Fibroblast of lung (primary cell): ENCODE measurements around the gene SLC6A4. TPM values are rescaled to one million over a fixed set of nuclear protein-coding genes. Genes with fewer than 3 reads are reported as not detected.

Experiments used
- DNase-seq, 2 donors: peaks; one replicate each; pipeline versions ENCODE4 v3.0.0 to v3.0.0-alpha.2; 2010; ENCODE audit warnings: low read depth in 2 of 2
- H2AFZ ChIP-seq: 2 replicates; pipeline ENCODE4 v1.5.1; 2012; ENCODE audit warnings: low read length, control low read depth, inconsistent platforms
- H3K27ac ChIP-seq: 2 replicates; pipeline ENCODE4 v1.5.1; 2011; ENCODE audit warnings: low read length, control low read depth; ENCODE audit not compliant: insufficient read depth
- H3K27me3 ChIP-seq: 2 replicates; pipeline ENCODE4 v1.5.1; 2011; ENCODE audit warnings: mild to moderate bottlenecking, low read length; ENCODE audit not compliant: control insufficient read depth, insufficient read depth
- H3K36me3 ChIP-seq: 2 replicates; pipeline ENCODE4 v1.5.1; 2011; ENCODE audit warnings: low read length; ENCODE audit not compliant: control insufficient read depth, insufficient read depth
- H3K4me1 ChIP-seq: 2 replicates; pipeline ENCODE4 v1.5.1; 2011; ENCODE audit warnings: low read length; ENCODE audit not compliant: control insufficient read depth, insufficient read depth; ENCODE audit errors: extremely low read depth
- H3K4me2 ChIP-seq: 2 replicates; pipeline ENCODE4 v1.5.1; 2011; ENCODE audit warnings: low read length, control low read depth; ENCODE audit not compliant: insufficient read depth; ENCODE audit errors: extremely low read depth
- H3K4me3 ChIP-seq, 4 experiments: fragments of 200-600 bp in 1 of 4; sonication (generic) in 1 of 4; replicated peaks in 1 of 4; 2 replicates each; pipeline ENCODE4 v1.5.1; 2011 to 2016; ENCODE audit warnings: low read length in 4 of 4, low read depth in 3 of 4, mild to moderate bottlenecking in 3 of 4, control low read depth in 2 of 4, inconsistent platforms in 1 of 4, mixed read lengths in 1 of 4; ENCODE audit not compliant: insufficient read depth in 1 of 4; ENCODE audit errors: control extremely low read depth in 1 of 4
- H3K79me2 ChIP-seq: 2 replicates; pipeline ENCODE4 v1.5.1; 2012; ENCODE audit warnings: mild to moderate bottlenecking, low read length, inconsistent platforms; ENCODE audit not compliant: control insufficient read depth, insufficient read depth
- H3K9ac ChIP-seq: 2 replicates; pipeline ENCODE4 v1.5.1; 2011; ENCODE audit warnings: mild to moderate bottlenecking, low read length, control low read depth; ENCODE audit not compliant: insufficient read depth
- H3K9me3 ChIP-seq: 2 replicates; pipeline ENCODE4 v1.5.1; 2012; ENCODE audit warnings: low read depth, low read length; ENCODE audit not compliant: control insufficient read depth, insufficient read depth
- H4K20me1 ChIP-seq: 2 replicates; pipeline ENCODE4 v1.5.1; 2011; ENCODE audit warnings: low read length; ENCODE audit not compliant: control insufficient read depth, insufficient read depth; ENCODE audit errors: extremely low read depth
- CTCF ChIP-seq, 2 donors: IDR thresholded peaks in 1 of 2; conservative IDR thresholded peaks in 1 of 2; 1 replicate in 1 of 2; 2 replicates in 1 of 2; pipeline ENCODE4 v1.5.1; 2011 to 2012; ENCODE audit warnings: low read length in 2 of 2, control low read depth in 1 of 2, inconsistent platforms in 1 of 2, low read depth in 1 of 2, mild to moderate bottlenecking in 1 of 2
- EZH2 ChIP-seq: IDR thresholded peaks from 2 replicates; pipeline ENCODE4 v1.5.1; 2012; ENCODE audit warnings: low read length, control low read depth, mild to moderate bottlenecking; ENCODE audit errors: missing control alignments
- polyA plus RNA-seq, 2 donors: library from polyadenylated mRNA; depleted of rRNA in 1 of 2; stranded (reverse) in 1 of 2; unstranded in 1 of 2; fragments of >200 nt; gene quantifications; 2 replicates each; pipeline ENCODE4 v1.2.1, GENCODE V29; 2011 to 2012; ENCODE audit warnings: missing spikeins in 1 of 2
- total RNA-seq: library from RNA; depleted of rRNA; stranded (reverse); fragments of >200 nt; gene quantifications from 2 replicates; pipeline ENCODE4 v1.2.1, GENCODE V29; 2014

Gene SLC6A4
- total and polyA plus RNA-seq, 2 donors (not counting 1 experiment from before 2014, with no cell fraction given) = not detected

- no peaks in the 10 kb centered on the region for H3K36me3 ChIP-seq
- no peak for TF ChIP-seq CTCF (conservative IDR thresholded peaks at IDR 0.05 in 1 of 2, IDR thresholded peaks at IDR 0.05 in 1 of 2; ENCODE audit: low read depth in 1 of 2, low read length in 2 of 2)
- TF ChIP-seq EZH2 = no peak
- H4K20me1 ChIP-seq = no peaks in the 10 kb centered on the region
- no peak overlapping the region for H2AFZ ChIP-seq
- H3K9me3 ChIP-seq = no peaks in the 10 kb centered on the region
- no peak for DNase-seq
- peaks cover 26% of the 10 kb centered on the region for H3K27me3 ChIP-seq
- H3K4me1 ChIP-seq = no peaks in the 10 kb centered on the region
- H3K4me3 ChIP-seq = no peak overlapping the region
- no peak overlapping the region for H3K9ac ChIP-seq
- no peak overlapping the region for H3K27ac ChIP-seq
- H3K4me2 ChIP-seq = no peak overlapping the region
- no peaks in the 10 kb centered on the region for H3K79me2 ChIP-seq
Measured at GRCh38 chr17:30225919-30226553, 9.5 kb downstream of the SLC6A4 start.

GRCh38 chr17:30225112-30225511 is 10.4 kb downstream of the SLC6A4 start:
- no peaks in the 10 kb centered on the region for H3K36me3 ChIP-seq
- no peaks in the 10 kb centered on the region for H3K4me1 ChIP-seq
- H3K9me3 ChIP-seq = no peaks in the 10 kb centered on the region
- no peak for TF ChIP-seq EZH2
- TF ChIP-seq CTCF (conservative IDR thresholded peaks at IDR 0.05 in 1 of 2, IDR thresholded peaks at IDR 0.05 in 1 of 2; ENCODE audit: low read depth in 1 of 2, low read length in 2 of 2) = no peak
- H3K79me2 ChIP-seq = no peaks in the 10 kb centered on the region
- no peak overlapping the region for H3K9ac ChIP-seq
- no peak overlapping the region for H2AFZ ChIP-seq
- peaks cover 25% of the 10 kb centered on the region for H3K27me3 ChIP-seq
- DNase-seq = no peak
- no peaks in the 10 kb centered on the region for H4K20me1 ChIP-seq
- no peak overlapping the region for H3K4me3 ChIP-seq
- no peak overlapping the region for H3K4me2 ChIP-seq
- H3K27ac ChIP-seq = no peak overlapping the region

GRCh38 chr17:30224419-30224960 is 11.0 kb downstream of the SLC6A4 start:
- H3K4me3 ChIP-seq = no peak overlapping the region
- TF ChIP-seq CTCF (conservative IDR thresholded peaks at IDR 0.05 in 1 of 2, IDR thresholded peaks at IDR 0.05 in 1 of 2; ENCODE audit: low read depth in 1 of 2, low read length in 2 of 2) (no peak), EZH2 (no peak)
- no peak overlapping the region for H3K27ac ChIP-seq
- no peak overlapping the region for H3K4me2 ChIP-seq
- H2AFZ ChIP-seq = no peak overlapping the region
- no peaks in the 10 kb centered on the region for H4K20me1 ChIP-seq
- H3K36me3 ChIP-seq = no peaks in the 10 kb centered on the region
- H3K27me3 ChIP-seq = peaks cover 24% of the 10 kb centered on the region
- no peaks in the 10 kb centered on the region for H3K9me3 ChIP-seq
- H3K79me2 ChIP-seq = no peaks in the 10 kb centered on the region
- H3K9ac ChIP-seq = no peak overlapping the region
- DNase-seq = no peak
- no peaks in the 10 kb centered on the region for H3K4me1 ChIP-seq
